HG02884 (cell line): ENCODE data around the gene SEC62.

Source experiments
- ATAC-seq: cut with Tn5 transposase; IDR thresholded peaks from one replicate; pipeline ENCODE4 v1.9.1; 2021; ENCODE audit warnings: mild to moderate bottlenecking, moderate library complexity; ENCODE audit not compliant: unreplicated experiment

Gene SEC62, protein sequence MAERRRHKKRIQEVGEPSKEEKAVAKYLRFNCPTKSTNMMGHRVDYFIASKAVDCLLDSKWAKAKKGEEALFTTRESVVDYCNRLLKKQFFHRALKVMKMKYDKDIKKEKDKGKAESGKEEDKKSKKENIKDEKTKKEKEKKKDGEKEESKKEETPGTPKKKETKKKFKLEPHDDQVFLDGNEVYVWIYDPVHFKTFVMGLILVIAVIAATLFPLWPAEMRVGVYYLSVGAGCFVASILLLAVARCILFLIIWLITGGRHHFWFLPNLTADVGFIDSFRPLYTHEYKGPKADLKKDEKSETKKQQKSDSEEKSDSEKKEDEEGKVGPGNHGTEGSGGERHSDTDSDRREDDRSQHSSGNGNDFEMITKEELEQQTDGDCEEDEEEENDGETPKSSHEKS

DNA sequence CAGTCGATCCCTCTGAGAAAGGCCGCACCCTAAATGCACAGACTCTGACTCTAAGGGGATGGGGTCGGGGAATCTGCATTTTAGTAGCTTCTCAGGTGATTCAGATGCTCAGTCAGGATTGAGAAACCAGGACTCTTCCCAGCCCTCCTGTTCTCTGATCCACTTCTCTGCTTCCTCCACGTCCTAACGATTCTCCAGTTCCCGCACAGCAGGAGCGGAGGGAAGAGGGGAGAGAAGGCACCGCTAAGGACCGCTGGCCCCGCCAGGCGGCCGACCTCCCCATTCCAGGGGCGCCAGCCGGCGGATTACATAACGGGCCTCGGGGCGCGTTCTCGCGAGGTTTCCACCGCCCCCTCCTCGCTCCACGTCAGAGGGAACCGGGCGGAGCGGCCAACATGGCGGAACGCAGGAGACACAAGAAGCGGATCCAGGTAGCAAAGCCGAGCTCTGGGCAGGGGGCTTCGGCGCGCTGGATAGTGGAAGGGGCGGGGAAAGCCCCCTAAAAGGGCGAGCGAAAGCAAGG is at the start of gene SEC62:
TSS of gene SEC62 (plus strand) at position 380 of the 523 bp plus-strand sequence. CDS start at position 396, 16 bp downstream.
- peak; percentile 88 for ATAC-seq

DNA sequence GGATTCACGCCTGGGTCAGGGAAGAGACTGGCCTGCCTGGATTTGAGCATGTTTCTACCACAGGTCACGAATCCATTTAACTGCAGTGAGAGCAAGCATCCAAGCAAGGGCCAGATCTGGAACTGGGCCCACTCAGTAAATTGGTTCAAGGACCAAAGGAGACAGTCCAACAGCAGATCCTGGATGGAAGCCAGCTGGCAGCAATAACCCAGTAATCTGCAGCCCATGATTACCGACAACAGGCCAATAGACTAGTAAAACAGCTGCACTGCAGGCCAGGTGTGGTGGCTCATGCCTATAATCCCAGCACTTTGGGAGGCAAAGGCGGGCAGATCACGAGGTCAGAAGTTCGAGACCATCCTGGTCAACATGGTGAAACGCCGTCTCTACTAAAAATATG is 43.4 kb upstream of the SEC62 start:
- no peak for ATAC-seq

DNA sequence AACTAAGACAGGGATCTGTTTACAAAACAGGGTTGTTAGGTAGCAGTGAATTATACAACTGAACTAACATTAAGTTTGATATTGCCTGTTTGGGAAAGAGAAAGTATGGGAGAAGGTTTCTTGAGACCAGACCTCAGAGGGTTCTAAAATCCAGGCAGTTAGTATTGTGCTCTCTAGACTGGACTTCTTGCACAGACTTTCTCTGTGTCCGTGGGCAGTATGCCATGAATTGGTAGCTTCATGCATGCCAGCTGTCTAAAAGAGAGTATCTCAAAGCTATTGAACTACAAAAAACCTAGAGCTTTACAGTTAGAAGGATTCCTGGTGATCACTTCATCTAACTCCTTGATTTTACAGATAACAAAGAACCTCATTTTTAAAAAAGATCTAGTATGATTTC is 42.8 kb upstream of the SEC62 start:
- no peak for ATAC-seq

DNA sequence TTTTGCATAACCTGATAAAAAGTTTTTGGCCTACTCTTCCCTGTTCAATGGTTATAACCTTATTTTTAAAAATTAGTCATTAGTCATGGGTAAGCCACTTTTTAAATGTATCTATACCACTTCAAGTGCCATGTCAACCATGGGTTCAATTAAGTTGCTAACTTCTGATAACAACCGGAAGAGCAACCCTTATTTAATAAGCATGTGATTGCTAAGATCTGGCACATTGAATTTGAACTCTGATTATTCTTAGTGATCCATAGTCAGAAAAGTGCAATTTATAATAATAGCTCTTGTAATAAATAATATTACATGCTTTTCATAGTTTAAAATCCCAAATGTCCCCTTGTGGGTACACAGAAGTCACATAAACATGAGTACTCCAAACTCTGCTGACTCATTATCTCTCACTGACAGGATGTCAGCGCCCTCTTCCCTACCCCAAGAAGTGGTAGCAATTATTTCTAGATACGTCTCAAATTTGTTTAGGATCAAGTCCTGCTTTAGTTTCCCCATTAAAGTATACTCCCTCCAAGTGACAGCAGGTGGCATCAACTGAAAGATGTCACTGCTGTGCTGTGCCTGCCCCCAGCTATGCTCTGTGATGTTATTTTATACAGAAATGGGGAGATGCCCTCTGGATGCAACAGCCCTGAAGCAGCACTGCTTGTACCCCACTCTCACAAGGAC is 36.6 kb upstream of the SEC62 start:
- no peak for ATAC-seq

DNA sequence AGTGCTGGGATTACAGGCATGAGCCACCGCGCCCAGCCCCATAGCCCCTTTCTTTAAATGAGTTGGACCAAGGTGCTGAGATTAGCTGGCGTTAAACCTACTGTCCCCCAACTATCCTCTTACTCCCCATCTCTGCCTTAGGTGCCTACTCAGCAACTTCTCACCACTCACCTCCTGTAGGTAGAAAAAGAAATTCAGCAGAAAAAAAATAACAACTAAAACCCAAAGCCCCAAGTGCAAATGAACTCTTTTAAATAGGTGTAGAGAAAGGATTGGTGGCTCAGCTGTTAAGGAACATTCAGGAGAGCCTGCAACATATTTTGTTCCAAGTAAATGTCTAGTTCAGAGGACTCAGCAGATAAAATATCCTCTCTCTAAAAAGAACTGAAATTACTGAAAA is 35.8 kb upstream of the SEC62 start:
- ATAC-seq = no peak

DNA sequence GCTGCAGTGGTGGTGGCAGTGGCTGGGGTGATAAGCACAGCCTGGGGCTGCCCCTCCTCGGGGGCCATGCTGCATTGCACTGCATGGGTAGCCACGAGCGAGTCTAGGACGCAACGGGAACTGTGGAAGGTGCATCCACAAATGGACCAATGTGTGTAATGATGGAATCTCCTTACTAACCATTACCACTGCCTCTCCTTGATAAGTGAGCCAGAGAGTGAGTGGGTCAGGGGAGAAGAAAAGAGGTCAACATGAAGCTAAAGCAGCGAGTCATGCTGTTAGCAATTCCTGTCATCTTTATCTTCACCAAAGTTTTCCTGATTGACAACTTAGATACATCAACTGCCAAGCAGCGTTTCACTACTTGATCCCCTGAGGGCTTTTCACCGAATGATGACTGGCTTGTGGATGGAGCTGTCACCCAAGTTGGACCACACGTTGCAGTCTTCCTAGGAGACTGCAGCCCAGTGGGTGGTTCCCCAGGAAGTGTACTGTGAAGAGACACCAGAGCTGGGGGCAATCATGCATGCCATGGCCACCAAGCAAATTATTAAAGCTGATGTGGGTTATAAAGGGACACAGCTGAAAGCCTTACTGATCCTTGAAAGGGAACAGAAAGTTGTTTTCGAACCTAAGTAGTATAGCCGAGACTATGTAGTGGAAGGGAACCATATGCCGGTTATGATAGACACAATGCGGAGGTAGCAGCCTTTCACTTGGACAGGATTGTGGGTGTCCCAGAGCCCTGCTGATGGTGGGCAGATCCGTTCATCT is 34.7 kb upstream of the SEC62 start:
- ATAC-seq = peak; percentile 86

DNA sequence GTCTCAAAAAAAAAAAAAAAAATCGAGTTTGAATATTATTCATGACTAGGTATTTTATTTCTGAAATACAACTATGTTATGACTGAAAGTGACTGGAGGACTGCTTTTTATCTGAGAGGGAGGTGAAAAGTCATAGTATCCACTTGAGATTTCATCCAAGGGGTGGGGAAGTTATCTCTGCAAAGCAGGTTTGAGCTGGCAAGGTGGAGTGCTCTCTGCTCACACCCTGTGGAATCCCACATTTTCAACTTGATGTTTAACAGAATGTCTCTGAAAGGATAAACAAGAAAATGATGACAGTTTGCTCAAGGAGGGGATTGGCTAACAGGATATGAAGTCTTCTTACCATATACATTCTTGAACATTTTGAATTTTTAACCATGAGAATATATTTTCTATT is 27.3 kb upstream of the SEC62 start:
- ATAC-seq = no peak

DNA sequence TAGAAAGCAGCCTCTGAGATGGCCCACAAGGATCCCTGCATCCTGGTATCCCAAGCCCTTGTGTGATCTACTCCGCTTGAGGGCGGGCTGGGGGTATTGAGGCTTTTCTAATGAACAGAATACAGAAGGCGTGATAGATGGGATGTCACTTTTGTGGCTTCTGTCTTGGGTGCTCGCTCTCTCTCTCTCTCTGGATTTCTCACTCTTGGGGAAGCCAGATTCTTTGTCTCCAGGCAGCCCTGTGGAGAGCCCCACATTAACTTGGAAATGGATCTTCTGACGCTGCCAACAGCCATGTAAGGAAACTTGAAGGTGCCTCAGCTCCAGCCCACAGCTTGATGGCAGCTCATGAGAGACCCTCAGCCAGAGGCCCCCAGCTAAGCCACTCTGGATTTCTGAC is 26.9 kb upstream of the SEC62 start:
- ATAC-seq = no peak

DNA sequence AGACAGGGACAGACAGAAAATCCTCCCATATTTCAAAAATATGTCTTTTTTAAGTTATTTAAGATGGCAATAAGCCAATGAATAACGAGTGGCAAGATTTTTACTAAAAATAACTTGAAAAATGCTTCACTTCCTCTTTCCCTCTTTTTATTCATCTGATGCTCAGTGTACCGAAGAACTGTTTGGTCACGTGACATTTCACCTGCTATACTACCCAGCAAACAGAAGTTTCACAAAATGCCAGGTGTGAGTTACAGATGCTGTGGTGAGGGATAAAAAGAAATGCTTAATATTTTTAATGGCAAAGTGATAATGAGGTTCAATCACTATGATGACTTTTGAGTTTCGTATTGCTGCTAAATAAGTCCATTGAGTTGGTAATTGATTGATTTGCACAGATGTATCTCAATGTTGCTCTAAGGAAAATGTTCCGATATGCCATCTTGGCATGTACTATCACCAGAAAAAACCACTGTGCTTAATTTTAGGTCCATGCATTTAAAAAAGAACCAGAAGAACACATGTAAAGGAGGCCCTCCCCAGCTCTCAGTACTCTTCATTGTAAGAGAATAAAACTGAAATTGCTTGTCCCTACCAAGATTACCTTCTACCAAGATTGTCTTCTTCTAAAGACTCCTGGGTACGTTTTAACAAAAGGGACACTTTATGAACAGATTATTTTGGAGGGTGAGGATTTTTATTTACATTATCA is 26.0 kb upstream of the SEC62 start:
- peak; percentile 58 for ATAC-seq

DNA sequence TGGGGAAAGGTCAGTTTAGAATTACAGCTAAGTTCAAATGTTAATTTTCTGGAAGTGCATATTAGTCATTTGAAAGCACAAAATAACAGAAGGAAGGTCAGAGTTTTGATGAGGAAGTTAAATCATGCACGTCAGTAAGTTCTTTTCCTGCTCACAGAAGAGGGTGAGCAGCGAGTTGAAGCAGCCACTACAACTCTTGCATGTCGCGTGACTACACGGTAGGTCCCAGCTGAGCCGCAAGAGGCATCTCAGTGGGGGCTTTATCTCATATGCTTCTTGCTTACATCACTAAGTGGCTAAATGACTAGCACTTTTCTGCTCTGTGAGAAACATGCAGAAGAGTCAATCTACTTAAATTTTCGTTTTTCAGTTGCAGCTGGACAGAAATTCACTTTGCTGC is 21.3 kb upstream of the SEC62 start:
- peak; percentile 83 for ATAC-seq

DNA sequence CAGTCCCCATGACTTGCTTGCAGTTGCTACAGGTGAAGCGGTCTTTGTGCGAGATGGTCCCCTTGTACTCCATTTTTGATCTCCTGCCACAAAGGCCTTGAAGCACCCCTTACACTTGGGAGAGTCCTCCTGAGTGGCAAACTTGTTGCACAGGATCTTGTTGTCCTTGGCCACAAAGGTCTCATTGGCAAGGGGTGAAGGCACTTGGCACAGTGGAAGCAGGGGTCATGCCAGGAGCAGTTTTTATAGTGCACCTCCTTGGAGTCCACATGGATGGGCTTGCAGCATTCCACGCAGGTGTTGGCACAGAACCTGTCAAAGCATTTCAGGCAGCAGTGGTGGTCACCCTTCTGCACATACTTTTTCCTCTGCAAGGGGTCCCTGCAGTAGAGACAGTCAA is 20.3 kb upstream of the SEC62 start:
- no peak for ATAC-seq

DNA sequence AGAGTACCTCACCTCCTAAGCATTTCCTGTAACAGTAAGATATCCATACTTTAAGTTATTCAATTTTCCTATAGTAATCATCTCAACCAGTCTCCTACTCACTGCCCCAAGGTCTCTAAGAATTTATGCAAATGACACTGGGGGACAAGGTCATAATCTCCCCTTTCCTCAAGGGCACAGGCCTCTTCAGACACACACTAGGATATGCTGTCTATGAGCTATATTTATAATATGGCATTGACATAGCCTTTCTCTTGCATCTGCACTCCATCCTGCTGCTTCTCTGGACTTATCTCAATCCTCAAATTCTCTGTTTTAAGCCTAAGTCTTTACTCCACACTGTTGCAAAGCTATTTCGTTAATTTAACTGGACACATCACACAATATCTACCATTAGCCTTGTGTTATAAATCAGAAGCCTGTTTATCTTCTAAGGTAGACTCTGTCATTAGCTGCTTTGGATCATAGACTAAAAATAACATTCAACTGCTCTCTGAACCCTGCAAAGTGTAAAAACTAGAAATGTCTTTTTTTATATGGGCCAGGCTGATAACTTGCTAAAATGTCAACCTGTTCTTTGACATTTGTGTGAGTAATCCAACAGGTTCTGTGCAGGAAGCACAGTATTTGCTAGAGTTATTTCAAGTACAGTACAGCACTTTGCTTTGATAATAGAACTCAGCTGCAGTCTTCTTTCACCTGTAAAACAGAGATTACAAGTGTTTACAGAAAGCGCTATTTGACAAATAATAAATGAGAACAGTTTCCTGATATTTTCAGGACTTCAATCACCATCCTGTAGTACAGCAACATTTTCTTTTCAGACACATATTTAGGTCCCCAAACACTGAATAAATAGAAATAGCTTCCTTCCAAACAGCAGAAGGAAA is 17.8 kb upstream of the SEC62 start:
- ATAC-seq = no peak

DNA sequence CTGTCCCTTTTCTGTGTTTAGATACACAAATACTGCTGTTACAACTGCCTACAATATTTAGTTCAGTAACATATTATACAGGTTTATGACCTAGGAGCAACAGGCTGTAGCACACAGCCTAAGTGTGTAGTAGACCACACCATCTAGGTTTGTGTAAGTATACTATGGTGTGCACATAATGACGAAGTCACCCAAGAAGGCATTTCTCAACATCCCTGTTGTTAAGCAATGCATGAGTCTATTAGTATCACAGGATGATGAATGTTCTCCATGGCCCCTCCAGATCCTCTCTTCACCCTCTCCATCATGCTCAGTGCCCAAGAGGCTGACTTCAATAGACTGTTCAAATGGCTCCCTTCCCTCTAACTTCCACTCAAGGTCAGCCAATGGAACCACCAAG is 14.6 kb upstream of the SEC62 start:
- ATAC-seq = no peak

DNA sequence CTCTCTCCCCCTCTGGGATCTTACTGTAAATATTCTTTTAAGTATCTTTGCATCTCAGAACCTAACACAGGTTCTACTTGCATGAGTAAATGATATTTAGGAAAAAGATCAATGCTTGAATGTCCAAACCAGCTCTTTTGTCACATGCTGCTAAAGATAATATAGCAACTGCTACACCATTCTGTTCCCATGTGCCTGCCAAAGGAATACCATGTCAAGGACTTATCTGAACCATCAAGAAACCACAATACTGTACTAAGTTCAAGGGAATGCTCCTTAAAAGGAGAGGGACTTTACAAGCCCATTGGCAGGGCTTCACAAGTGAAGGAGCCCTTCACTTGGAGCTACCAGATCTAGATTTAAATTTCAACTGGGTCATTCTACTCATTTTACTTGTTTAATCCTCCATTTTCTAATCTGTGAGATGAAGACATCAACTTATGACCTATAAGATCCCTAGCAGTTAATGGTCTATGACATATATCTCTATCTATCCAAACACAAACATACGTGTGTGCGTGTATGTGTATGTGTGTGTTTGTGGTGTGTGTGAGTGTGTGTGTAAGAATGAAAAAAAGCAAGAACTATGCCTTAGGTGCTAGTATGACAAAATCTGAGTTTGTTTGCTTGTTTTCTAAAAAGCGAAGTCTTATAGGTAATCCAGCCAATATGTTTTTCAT is 13.0 kb upstream of the SEC62 start:
- peak; percentile 19 for ATAC-seq

DNA sequence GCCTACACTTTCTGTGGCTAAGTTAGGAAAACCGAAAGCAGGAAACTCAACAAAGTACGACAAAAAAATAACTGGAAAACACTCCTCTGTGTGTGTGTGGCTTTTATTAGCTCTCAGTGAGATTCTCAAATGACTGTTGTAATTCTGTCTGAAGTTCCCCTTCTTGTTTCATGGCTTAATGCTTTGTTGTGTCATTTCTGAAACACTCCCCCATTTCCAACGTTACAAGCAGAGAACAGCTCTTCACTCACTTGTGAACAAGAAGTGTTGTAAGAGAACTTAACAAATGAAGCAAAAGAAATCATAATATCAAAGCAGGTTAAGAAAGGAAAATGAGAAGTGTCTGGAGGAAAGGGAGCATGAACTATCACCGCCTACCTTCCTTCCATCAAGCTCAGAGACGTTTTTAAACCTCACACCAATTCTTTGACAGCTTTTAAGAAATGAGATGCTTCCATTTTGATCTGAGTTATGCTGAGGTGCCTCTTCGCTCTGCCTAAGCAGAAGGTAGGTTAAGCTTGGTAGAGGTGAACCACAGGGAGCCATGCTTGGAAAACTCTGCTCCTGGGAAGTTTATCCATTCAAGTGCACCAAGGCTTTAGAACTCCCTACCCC is 12.4 kb upstream of the SEC62 start:
- peak; percentile 94 for ATAC-seq

DNA sequence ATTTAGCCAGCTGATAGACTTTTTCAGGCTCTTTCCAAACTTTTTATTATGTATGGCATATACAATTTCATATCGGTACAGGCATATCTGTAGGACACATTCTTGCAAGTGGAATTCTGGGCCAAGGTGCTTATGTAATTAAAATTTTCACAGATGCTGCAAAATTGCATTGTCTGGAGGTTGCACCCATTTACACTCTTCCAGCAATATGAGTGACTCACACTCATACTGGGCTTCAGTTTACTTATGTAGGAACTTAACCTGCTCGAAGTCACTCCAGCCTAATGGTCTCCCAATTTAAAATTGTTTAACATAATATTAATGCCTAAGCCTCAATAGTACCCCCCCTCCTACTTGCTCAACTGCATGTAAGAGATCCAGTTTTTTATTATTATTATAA is 11.2 kb upstream of the SEC62 start:
- no peak for ATAC-seq

DNA sequence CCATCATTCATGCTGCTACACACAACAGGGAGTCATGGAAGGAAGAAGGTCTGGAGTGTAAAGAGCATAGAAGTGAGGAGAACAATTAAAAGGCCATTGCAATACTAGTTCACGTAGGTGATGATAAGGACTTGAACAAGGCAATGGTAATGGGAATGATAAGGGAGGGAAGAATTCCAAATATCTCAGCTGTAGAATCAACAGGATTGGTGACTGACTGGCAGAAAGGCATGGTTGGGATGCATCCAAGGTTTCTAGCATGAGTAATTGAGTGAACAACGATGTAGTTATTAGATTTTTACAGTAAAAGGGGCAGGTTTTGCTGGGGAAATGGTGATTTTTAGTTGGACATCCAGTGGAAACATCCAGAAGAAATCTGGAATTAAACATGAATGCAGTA is 2.4 kb upstream of the SEC62 start:
- ATAC-seq = no peak

DNA sequence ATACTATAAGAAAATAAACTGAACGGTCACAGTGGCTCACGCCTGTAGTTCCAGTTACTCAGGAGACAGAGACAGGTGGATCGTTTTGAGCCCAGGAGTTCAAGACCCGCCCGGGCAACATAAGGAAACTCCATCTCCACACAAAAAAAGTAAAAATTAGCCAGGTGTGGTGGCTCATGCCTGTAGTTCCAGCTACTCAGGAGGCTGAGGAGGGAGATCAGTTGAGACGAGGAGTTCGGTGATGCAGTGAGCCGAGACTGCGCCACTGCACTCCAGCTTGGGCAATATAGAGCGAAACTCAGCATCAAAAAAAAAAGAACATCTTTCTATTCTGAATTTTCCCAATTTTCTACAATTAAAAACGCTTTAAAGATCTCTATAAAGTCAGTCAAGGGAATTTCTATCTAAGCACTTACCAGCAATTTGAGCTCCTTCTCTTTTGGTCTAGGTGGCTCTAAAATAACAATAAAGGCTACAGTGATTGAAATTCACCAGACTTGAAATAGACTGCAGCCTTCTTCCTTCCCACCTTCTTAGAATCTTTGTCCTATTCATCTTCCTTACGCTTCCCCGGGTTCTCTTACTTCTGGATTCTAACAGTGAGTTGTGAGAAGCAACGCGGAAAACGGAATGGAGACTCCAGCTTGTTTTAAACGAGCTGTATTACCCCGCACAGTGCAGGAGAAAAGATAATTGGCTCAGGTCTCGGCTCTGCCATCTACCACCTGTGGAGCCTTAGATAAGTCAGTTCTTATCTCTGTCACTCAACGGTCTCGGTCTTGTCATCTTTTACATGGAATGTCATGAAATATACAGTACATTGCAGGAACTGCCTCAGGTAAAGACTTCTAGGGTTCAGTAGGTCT is 812 bp upstream of the SEC62 start:
- ATAC-seq = peak; percentile 19
